GM12864 (cell line): Measurements from ENCODE around the gene PVR.

Experiments used
- DNase-seq: peaks from one replicate; pipeline ENCODE4 v3.0.0-alpha.2; 2011; ENCODE audit warnings: low read depth
- H3K4me3 ChIP-seq: 2 replicates; pipeline ENCODE4 v1.5.1; 2011; ENCODE audit warnings: mild to moderate bottlenecking, low read depth, low read length, control low read depth
- TF ChIP-seq, protein P1 (sequence below): IDR thresholded peaks from 2 replicates; pipeline ENCODE4 v1.5.1; 2011; ENCODE audit warnings: low read depth, mild to moderate bottlenecking, moderate library complexity, low read length, control low read depth, inconsistent platforms; ENCODE audit errors: missing control alignments

The PVR gene

DNA sequence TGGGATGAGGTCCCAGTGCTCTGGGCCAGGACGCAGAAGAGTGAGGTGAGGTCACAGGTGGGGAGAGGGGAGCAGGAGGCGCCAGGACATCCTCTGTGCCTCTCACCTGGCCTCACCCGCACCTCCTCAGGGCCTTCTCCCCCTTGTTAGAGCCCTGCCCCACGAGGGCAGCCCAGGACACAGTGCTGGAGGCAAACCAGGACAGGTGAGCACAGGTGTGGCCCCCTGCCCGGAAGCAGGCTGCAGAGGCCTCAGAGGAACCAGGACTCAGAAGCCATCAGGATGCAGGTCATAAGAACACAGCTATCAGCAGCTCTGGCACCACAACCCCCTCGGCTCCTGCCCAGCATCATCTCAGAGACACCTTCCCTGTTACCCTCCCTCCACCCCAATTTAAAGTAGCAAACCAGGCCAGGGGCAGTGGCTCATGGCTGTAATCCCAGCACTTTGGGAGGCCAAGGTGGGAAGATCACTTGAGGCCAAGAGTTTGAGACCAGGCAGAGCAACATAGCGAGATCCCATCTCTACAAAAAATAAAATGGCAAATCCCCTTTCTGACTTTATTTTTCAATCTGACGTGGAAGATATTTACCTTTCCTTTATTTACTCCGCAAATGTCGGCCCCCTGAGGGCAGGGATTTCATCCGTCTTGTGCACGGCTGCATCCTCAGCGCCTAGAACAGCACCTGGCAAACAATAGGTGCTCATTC, 54.9 kb downstream of the PVR start, which contains the start of gene CEACAM16:
TSS of gene CEACAM16 (plus strand) at position 660 of the 710 bp plus-strand sequence. CDS start 2,306 bp downstream, outside the sequence.
- no peak within 1 kb of the TSS for H3K4me3 ChIP-seq
- DNase-seq, result no peak
- TF ChIP-seq, protein P1, sequence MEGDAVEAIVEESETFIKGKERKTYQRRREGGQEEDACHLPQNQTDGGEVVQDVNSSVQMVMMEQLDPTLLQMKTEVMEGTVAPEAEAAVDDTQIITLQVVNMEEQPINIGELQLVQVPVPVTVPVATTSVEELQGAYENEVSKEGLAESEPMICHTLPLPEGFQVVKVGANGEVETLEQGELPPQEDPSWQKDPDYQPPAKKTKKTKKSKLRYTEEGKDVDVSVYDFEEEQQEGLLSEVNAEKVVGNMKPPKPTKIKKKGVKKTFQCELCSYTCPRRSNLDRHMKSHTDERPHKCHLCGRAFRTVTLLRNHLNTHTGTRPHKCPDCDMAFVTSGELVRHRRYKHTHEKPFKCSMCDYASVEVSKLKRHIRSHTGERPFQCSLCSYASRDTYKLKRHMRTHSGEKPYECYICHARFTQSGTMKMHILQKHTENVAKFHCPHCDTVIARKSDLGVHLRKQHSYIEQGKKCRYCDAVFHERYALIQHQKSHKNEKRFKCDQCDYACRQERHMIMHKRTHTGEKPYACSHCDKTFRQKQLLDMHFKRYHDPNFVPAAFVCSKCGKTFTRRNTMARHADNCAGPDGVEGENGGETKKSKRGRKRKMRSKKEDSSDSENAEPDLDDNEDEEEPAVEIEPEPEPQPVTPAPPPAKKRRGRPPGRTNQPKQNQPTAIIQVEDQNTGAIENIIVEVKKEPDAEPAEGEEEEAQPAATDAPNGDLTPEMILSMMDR, result no peak

DNA sequence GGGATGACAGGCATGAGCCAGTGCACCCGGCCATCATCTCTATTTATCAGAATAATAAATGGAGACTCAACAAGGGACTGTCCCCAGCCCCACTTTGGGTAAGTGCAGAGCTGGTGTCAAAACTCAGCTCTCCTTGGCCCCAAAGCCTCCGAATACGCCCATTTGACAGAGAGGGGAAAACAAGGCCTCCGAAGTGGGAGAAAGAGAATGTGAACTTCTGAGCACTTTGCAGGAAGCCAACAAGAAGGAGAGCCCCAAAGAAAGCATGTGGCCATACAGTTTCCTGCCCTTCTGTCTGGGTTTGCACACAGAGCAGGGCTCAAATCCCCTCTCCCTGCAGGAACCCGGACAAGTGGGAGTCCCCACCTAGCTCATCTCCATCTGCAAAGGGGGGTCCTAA, 56.8 kb downstream of the PVR start:
- DNase-seq, result no peak
- TF ChIP-seq, protein P1, result no peak
- no peak overlapping the region for H3K4me3 ChIP-seq

DNA sequence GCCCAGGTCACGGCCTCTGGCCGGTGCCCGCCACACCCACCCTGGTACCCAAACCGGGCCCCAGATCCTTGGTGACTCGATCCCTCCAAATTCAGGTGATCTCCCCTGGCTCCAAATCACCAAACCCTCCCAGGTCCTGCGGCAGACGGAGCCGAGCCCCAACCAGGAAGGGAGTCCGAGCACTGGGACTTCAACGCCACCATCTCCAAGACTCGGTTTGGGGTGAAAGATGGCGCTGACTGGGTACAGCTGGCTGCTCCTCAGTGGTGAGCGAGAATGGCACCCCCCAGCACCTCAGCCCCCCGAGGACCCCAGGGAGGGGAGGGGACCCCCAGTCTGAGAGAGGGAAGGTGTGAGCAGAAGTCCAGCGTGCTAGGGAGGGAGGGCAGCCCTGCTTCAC, 57.5 kb downstream of the PVR start:
- no peak overlapping the region for H3K4me3 ChIP-seq
- TF ChIP-seq, protein P1, result no peak
- DNase-seq, result no peak

DNA sequence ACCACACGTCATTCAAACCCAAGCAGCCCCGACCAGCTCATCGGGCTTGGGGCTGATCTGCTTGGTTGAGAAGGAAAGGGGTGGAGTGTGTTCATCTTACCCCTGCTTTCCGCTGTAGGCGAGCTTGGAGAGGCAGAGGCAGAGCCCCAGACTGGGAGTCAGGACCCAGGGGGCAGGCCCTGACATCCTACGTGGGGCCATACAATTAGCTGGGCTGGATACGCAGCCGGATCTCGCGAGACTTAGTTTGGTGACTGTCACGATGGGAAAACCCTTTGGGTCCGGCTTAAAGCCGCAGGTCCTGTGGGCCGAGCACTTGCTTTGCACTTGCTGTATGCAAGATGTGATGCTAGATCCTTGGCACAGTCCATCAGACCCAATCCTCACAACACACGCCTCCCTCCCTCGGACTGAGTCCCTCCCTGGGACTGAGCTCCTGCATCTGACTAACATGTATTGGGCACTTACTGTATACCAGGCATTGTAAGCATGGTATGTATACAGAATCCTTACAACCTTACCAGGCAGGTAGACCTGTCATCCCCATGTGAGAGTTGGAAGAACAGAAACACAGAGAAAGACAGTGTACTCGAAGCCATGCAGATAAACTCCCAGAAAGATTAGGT, 59.0 kb downstream of the PVR start:
- TF ChIP-seq, protein P1, result no peak
- H3K4me3 ChIP-seq, result no peak overlapping the region
- no peak for DNase-seq

DNA sequence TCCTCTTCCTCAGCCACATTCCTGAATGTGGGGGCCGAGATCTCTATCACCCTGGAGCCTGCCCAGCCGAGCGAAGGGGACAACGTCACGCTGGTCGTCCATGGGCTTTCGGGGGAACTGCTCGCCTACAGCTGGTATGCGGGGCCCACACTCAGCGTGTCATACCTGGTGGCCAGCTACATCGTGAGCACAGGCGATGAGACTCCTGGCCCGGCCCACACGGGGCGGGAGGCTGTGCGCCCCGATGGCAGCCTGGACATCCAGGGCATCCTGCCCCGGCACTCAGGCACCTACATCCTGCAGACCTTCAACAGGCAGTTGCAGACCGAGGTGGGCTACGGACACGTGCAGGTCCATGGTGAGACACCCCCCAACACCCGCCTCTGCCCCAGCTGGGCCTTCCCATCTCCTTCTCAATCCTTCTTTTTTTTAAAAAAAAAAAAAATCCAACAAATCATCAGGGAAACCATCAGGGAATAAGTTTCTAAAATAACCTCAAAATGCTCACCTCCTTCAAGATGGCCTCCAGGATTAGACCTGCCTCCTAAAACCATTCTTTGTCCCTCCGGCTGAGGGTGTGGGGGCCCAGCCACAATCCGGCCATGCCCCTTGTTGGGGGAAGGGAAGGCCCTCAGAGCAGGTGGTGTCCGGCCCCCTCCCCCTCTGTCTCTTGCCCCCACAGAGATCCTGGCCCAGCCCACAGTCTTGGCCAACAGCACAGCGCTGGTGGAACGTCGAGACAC, 59.8 kb downstream of the PVR start:
- no peak overlapping the region for H3K4me3 ChIP-seq
- no peak for DNase-seq
- TF ChIP-seq, protein P1, result no peak

DNA sequence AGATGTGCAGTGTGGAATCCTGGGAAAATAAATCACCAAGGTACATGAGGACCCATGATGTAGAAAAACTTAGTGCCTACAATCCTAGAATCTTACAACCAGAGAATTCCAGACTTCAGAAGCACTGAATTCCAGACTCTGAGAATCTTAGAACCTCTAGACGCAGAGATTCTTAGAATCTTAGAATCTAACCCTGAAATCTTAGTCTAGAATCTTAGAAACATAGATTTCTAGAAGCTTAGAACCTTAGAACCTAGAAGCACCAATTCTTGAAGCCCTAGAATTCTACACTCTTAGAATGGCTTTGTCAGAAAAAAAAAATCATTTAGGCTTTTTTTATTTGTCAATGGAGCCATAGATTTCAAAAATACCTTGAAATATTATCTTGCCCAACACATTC, 61.3 kb downstream of the PVR start:
- H3K4me3 ChIP-seq, result no peak overlapping the region
- TF ChIP-seq, protein P1, result no peak
- no peak for DNase-seq
